HG03135 (cell line): ENCODE data around the gene FIGLA.

Experiments
- ATAC-seq: cut with Tn5 transposase; IDR thresholded peaks from one replicate; pipeline ENCODE4 v1.9.1; 2021; ENCODE audit warnings: mild to moderate bottlenecking, moderate library complexity; ENCODE audit not compliant: unreplicated experiment

Gene FIGLA

GRCh38 chr2:70776266-70776665, 14.2 kb downstream of the FIGLA start:
- no peak for ATAC-seq

- ATAC-seq = no peak
Measured at GRCh38 chr2:70775141-70775540, 15.3 kb downstream of the FIGLA start.

GRCh38 chr2:70772486-70773155, 17.8 kb downstream of the FIGLA start:
- no peak for ATAC-seq

- ATAC-seq = no peak
Measured at GRCh38 chr2:70771446-70771845, 19.0 kb downstream of the FIGLA start.

- ATAC-seq = no peak
Measured at GRCh38 chr2:70769450-70769849, 21.0 kb downstream of the FIGLA start.

- ATAC-seq = no peak
Measured at GRCh38 chr2:70768590-70769085, 21.8 kb downstream of the FIGLA start.

- no peak for ATAC-seq
Measured at GRCh38 chr2:70767699-70768589, 22.5 kb downstream of the FIGLA start, which contains the start of gene ADD2. ADD2 (minus strand) TSS chr2:70768200; CDS start chr2:70706408, 61,792 bp downstream.

- no peak for ATAC-seq
Measured at GRCh38 chr2:70767079-70767698, 23.3 kb downstream of the FIGLA start.

GRCh38 chr2:70766357-70767078, 23.9 kb downstream of the FIGLA start:
- ATAC-seq = no peak

GRCh38 chr2:70765507-70765906, 24.9 kb downstream of the FIGLA start:
- no peak for ATAC-seq

- no peak for ATAC-seq
Measured at GRCh38 chr2:70759446-70759845, 31.0 kb downstream of the FIGLA start.

GRCh38 chr2:70757966-70758365, 32.5 kb downstream of the FIGLA start:
- ATAC-seq = no peak

- ATAC-seq = no peak
Measured at GRCh38 chr2:70757360-70757759, 33.1 kb downstream of the FIGLA start.

GRCh38 chr2:70756128-70756527, 34.3 kb downstream of the FIGLA start:
- ATAC-seq = no peak

- no peak for ATAC-seq
Measured at GRCh38 chr2:70753902-70754301, 36.5 kb downstream of the FIGLA start.

- ATAC-seq = no peak
Measured at GRCh38 chr2:70753031-70753430, 37.4 kb downstream of the FIGLA start.

- ATAC-seq = no peak
Measured at GRCh38 chr2:70752396-70752795, 38.0 kb downstream of the FIGLA start.

GRCh38 chr2:70751881-70752280, 38.6 kb downstream of the FIGLA start:
- ATAC-seq = no peak

GRCh38 chr2:70750320-70750719, 40.1 kb downstream of the FIGLA start:
- ATAC-seq = no peak

- no peak for ATAC-seq
Measured at GRCh38 chr2:70748002-70748784, 42.2 kb downstream of the FIGLA start.
